Small intestine (tissue), 7 donors: ENCODE results near the gene BCAS3. TPM values are rescaled to one million over a fixed set of nuclear protein-coding genes. Genes with fewer than 3 reads are reported as not detected.
"Not testable (repeated sequence)": the region's sequence is repeated elsewhere in the genome, so short reads cannot be mapped to it uniquely, and the experiment has no call there.

ENCODE experiments used
- DNase-seq, 2 donors: peaks; one replicate each; pipeline versions ENCODE4 v3.0.0 to v3.0.0-alpha.2; 2013
- FAIRE-seq: peaks from 2 replicates; lab custom pipeline; 2012; peaks lifted over from hg19 to GRCh38; lab: Jason Lieb, UNC
- H3K27ac ChIP-seq, 3 donors: one replicate each; pipeline ENCODE4 v1.5.1; 2013; ENCODE audit warnings: low read length in 2 of 3, mild to moderate bottlenecking in 2 of 3, control low read depth in 1 of 3, inconsistent platforms in 1 of 3, low read depth in 1 of 3, moderate library complexity in 1 of 3
- H3K27me3 ChIP-seq, 3 donors: one replicate each; pipeline ENCODE4 v1.6.1; 2013; ENCODE audit warnings: low read length in 3 of 3, inconsistent platforms in 1 of 3; ENCODE audit not compliant: control insufficient read depth in 3 of 3, insufficient read depth in 3 of 3
- H3K36me3 ChIP-seq, 3 donors: one replicate each; pipeline ENCODE4 v1.6.1; 2013; ENCODE audit warnings: low read length in 3 of 3, inconsistent platforms in 1 of 3, low read depth in 1 of 3, mild to moderate bottlenecking in 1 of 3, moderate library complexity in 1 of 3; ENCODE audit not compliant: control insufficient read depth in 3 of 3, insufficient read depth in 2 of 3
- H3K4me1 ChIP-seq, 3 donors: one replicate each; pipeline ENCODE4 v1.6.1; 2013; ENCODE audit warnings: low read length in 2 of 3, inconsistent platforms in 1 of 3, low read depth in 1 of 3, mild to moderate bottlenecking in 1 of 3, moderate library complexity in 1 of 3; ENCODE audit not compliant: control insufficient read depth in 3 of 3, insufficient read depth in 2 of 3
- H3K4me3 ChIP-seq, 3 donors: one replicate each; pipeline ENCODE4 v1.5.1; 2013; ENCODE audit warnings: low read length in 3 of 3, control low read depth in 1 of 3, inconsistent platforms in 1 of 3, low read depth in 1 of 3, mild to moderate bottlenecking in 1 of 3, moderate library complexity in 1 of 3
- H3K9me3 ChIP-seq, 2 donors: one replicate each; pipeline ENCODE4 v1.6.1; 2013; ENCODE audit warnings: low read depth in 1 of 2, low read length in 1 of 2; ENCODE audit not compliant: control insufficient read depth in 2 of 2, insufficient read depth in 1 of 2
- WGBS, 3 donors: extraction: QIAGEN DNeasy Blood & Tissue Kit; methylation state at CpG; one replicate each; pipeline ENCODE4 v1.1.7; 2013; 5-methylcytosine and 5-hydroxymethylcytosine counted together
- polyA plus RNA-seq, 4 donors: library from polyadenylated mRNA; stranded (reverse) in 3 of 4; unstranded in 1 of 4; fragments of 200-250 nt in 3 of 4; fragments of 120-200 nt in 1 of 4; gene quantifications; one replicate each; pipeline versions ENCODE4 v1.2.1 to v1.2.3, GENCODE V29; 2013
- donor health status: healthy with polysubstance abuse.
- donor health status: control.
- donor health status: control.
- donor health status: Bipolar disorder and iron deficiency.
- donor health status: healthy.

The BCAS3 gene
- polyA plus RNA-seq, 4 donors = 4.4 to 10.5 (median 4.8) TPM

GRCh38 chr17:60750640-60751039, 73.0 kb downstream of the BCAS3 start:
- H3K4me3 ChIP-seq = no peak overlapping the region
- no peak for DNase-seq
- FAIRE-seq = no peak

GRCh38 chr17:60751884-60752283, 74.2 kb downstream of the BCAS3 start:
- Histone ChIP-seq H3K4me3 (no peak overlapping the region), H3K27me3 (no peaks in the 10 kb centered on the region), H3K27ac (no peak overlapping the region), H3K9me3 (no peaks in the 10 kb centered on the region), H3K36me3 (peaks cover 0 to 2% (median 0%) of the 10 kb centered on the region in 3 donors), H3K4me1 (no peaks in the 10 kb centered on the region)
- 94 to 98% (median 97%) methylated on average over 1 of the region's 1 CpG for WGBS, 3 donors
- FAIRE-seq (no peak), DNase-seq (no peak)

More at GRCh38 chr17:60750640-60751039, 73.0 kb downstream of the BCAS3 start:
- no peaks in the 10 kb centered on the region for H3K27me3 ChIP-seq
- no peaks in the 10 kb centered on the region for H3K9me3 ChIP-seq
- no peaks in the 10 kb centered on the region for H3K4me1 ChIP-seq
- peaks cover 0 to 2% (median 0%) of the 10 kb centered on the region in 3 donors for H3K36me3 ChIP-seq
- no peak overlapping the region for H3K27ac ChIP-seq

- WGBS, 3 donors = 92 to 96% (median 95%) methylated on average over 8 of the region's 8 CpGs
- no peaks in the 10 kb centered on the region for H3K4me1 ChIP-seq
- no peak for FAIRE-seq
These were observed 75.4 kb downstream of the BCAS3 start for GRCh38 chr17:60752873-60753577.

GRCh38 chr17:60754057-60754604, 76.5 kb downstream of the BCAS3 start:
- FAIRE-seq = no peak

More at GRCh38 chr17:60752873-60753577, 75.4 kb downstream of the BCAS3 start:
- no peak for DNase-seq
- H3K36me3 ChIP-seq = peaks cover 0 to 2% (median 0%) of the 10 kb centered on the region in 3 donors
- no peaks in the 10 kb centered on the region for H3K9me3 ChIP-seq
- H3K27me3 ChIP-seq = no peaks in the 10 kb centered on the region
- no peak overlapping the region for H3K27ac ChIP-seq
- H3K4me3 ChIP-seq = no peak overlapping the region

GRCh38 chr17:60756798-60757197, 79.1 kb downstream of the BCAS3 start:
- H3K27ac ChIP-seq, FAIRE-seq, H3K36me3 ChIP-seq, DNase-seq, H3K4me1 ChIP-seq, H3K4me3 ChIP-seq, H3K27me3 ChIP-seq, H3K9me3 ChIP-seq: not testable (repeated sequence)
- 83 to 91% (median 84%) methylated on average over 12 of the region's 12 CpGs for WGBS, 3 donors

More at GRCh38 chr17:60754057-60754604, 76.5 kb downstream of the BCAS3 start:
- Histone ChIP-seq H3K27me3 (no peaks in the 10 kb centered on the region), H3K27ac (no peak overlapping the region), H3K36me3 (peaks cover 0 to 2% (median 0%) of the 10 kb centered on the region in 3 donors), H3K9me3 (no peaks in the 10 kb centered on the region), H3K4me1 (no peaks in the 10 kb centered on the region), H3K4me3 (no peak overlapping the region)
- no peak for DNase-seq
- 73 to 86% (median 76%) methylated on average over 8 of the region's 8 CpGs for WGBS, 3 donors

- H3K36me3 ChIP-seq = peaks cover 0 to 2% (median 0%) of the 10 kb centered on the region in 3 donors
- no peak overlapping the region for H3K27ac ChIP-seq
- DNase-seq = no peak
- no peaks in the 10 kb centered on the region for H3K9me3 ChIP-seq
- no peaks in the 10 kb centered on the region for H3K4me1 ChIP-seq
- 100% methylated on average over 1 of the region's 1 CpG for WGBS, 3 donors
- FAIRE-seq = no peak
- H3K27me3 ChIP-seq = no peaks in the 10 kb centered on the region
- H3K4me3 ChIP-seq = no peak overlapping the region
These were observed 79.8 kb downstream of the BCAS3 start for GRCh38 chr17:60757437-60757836.

GRCh38 chr17:60759756-60760155, 82.1 kb downstream of the BCAS3 start:
- Histone ChIP-seq H3K27me3 (no peaks in the 10 kb centered on the region), H3K27ac (no peak overlapping the region), H3K36me3 (no peaks in the 10 kb centered on the region), H3K4me1 (no peaks in the 10 kb centered on the region), H3K4me3 (no peak overlapping the region), H3K9me3 (no peaks in the 10 kb centered on the region)
- no peak for FAIRE-seq
- DNase-seq = no peak

- not testable (repeated sequence) for DNase-seq, H3K27me3 ChIP-seq, FAIRE-seq, H3K27ac ChIP-seq, H3K9me3 ChIP-seq, H3K4me3 ChIP-seq, H3K36me3 ChIP-seq, H3K4me1 ChIP-seq
- WGBS, 3 donors = 90 to 96% (median 96%) methylated on average over 6 of the region's 6 CpGs
These were observed 83.7 kb downstream of the BCAS3 start for GRCh38 chr17:60761301-60761700.
